Body of pancreas (tissue), 4 donors: Measurements from ENCODE around the gene ARHGAP18.

Experiments used
- POLR2A ChIP-seq, 3 donors: fragments of 450-650 bp; IDR thresholded peaks; one replicate each; pipeline ENCODE4 v1.6.1; 2016; ENCODE audit warnings: antibody characterized with exemption in 3 of 3, mild to moderate bottlenecking in 2 of 3
- TF ChIP-seq, protein P1 (sequence below), 7 experiments: fragments of 450-650 bp in 4 of 7; fragments of 200-600 bp in 3 of 7; sonication (generic) in 3 of 7; IDR thresholded peaks; one replicate each; pipeline ENCODE4 v1.5.1; 2016 to 2019; ENCODE audit warnings: antibody characterized with exemption in 7 of 7

DNA sequence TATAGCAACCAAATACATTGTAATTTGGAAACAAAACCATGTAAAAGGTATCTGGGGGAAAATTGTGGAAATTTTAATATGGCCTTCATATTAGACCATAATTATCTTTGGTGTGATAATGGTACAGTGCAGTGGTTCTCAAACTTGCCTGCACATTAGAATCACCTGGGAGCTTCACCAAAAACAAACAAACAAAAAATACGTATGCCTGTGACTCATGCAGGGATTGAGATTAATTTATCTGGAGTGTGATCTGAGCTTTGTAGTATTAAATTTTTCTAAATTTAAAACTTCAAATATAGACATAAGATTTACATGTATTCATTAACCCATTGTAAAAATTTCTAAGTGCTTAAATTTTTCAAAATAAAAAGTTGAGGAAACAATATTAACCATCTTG is 31.5 kb downstream of the ARHGAP18 start:
- TF ChIP-seq POLR2A (IDR thresholded peaks at IDR 0.05): no peak
- TF ChIP-seq, protein P1, sequence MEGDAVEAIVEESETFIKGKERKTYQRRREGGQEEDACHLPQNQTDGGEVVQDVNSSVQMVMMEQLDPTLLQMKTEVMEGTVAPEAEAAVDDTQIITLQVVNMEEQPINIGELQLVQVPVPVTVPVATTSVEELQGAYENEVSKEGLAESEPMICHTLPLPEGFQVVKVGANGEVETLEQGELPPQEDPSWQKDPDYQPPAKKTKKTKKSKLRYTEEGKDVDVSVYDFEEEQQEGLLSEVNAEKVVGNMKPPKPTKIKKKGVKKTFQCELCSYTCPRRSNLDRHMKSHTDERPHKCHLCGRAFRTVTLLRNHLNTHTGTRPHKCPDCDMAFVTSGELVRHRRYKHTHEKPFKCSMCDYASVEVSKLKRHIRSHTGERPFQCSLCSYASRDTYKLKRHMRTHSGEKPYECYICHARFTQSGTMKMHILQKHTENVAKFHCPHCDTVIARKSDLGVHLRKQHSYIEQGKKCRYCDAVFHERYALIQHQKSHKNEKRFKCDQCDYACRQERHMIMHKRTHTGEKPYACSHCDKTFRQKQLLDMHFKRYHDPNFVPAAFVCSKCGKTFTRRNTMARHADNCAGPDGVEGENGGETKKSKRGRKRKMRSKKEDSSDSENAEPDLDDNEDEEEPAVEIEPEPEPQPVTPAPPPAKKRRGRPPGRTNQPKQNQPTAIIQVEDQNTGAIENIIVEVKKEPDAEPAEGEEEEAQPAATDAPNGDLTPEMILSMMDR (IDR thresholded peaks at IDR 0.05): no peak
